ENCODE data around the gene PPDPF. TPM values are rescaled to one million over a fixed set of nuclear protein-coding genes. Genes with fewer than 3 reads are reported as not detected.

The PPDPF gene
- polyA plus RNA-seq, 1 donor from 2014 or later, result 198 TPM

DNA sequence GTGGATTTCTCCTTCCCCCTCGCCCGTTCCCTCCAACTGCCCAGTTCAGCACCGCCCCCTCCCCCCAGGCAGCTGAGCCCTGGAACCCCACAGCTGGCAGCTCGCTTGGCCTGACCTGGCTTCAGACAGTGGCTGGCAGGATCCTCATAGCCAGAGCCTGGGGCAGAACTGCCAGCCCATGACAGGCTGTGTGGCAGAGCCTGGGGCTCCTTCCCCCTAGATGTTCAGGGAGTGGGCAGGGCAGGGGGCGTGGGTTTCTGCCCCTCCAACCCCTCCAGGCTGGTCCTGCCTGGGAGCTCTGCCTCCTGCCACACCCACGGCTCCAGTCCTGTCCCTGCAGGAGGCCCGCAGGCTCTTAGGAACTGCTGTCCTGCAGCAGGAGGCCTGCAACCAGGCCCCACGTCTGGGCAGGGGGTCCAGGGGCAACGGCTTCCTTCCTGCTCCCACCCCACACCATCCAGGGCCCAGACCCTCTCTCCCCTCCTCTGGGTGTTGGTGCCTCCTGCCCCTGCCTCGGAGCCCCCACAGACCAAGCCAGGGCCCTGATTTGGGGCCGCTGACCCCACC, 38.5 kb upstream of the PPDPF start:
- H3K27me3 Mint-ChIP-seq, result peaks cover 29% of the 10 kb centered on the region
- H3K4me1 Mint-ChIP-seq, result peaks cover 0 to 2% (median 2%) of the 10 kb centered on the region in 3 donors
- no peaks in the 10 kb centered on the region for H3K36me3 Mint-ChIP-seq
- no peak overlapping the region for H3K27ac Mint-ChIP-seq
- H3K4me3 Mint-ChIP-seq, result no peak overlapping the region
- no peaks in the 10 kb centered on the region for H3K9me3 Mint-ChIP-seq

DNA sequence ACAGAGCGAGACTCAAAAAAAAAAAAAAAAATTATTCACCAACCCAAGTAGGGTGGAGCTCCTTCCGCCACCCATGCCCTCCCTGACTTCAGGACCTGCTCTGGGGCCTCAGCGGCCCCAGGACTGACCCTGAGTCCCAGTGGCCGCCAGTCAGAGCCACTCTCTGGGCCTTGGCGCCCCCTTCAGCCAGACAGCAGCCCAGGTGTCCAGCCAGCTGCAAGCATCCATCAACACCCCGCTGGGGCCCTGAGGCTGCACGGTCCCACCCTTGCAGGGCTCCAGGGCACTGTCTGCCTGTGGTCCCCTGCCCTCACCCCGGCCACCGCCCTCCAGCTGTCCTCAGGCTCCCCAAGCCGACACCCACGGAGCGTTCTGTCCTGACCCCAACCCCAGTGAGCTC, 36.7 kb upstream of the PPDPF start:
- H3K27ac Mint-ChIP-seq, result no peak overlapping the region
- peaks cover 24% of the 10 kb centered on the region for H3K27me3 Mint-ChIP-seq
- no peaks in the 10 kb centered on the region for H3K36me3 Mint-ChIP-seq
- no peak overlapping the region for H3K4me3 Mint-ChIP-seq
- peaks cover 0 to 2% (median 0%) of the 10 kb centered on the region in 3 donors for H3K4me1 Mint-ChIP-seq
- no peaks in the 10 kb centered on the region for H3K9me3 Mint-ChIP-seq

DNA sequence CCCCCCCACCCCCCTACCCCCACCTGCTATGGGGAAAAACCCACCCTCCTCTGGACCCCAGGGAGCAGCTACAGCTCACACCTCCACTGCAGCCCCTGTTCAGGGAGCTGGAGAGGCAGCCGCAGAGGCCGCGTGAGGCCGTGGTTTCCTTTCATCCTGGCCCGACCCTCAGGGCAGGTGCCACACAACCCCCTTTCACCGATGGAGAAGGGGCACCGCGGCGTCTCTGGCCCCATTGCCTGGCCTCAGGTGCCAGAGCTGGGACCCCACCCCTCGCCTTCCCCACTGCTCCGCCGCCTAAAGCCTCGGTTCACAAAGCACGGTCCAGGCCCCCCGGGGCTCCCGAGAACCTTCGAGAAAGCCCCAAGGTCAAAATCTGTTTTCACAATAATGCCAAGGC, 36.3 kb upstream of the PPDPF start:
- Mint-ChIP-seq H3K36me3 (no peaks in the 10 kb centered on the region), H3K4me3 (no peak overlapping the region), H3K4me1 (peaks cover 0 to 2% (median 0%) of the 10 kb centered on the region in 3 donors), H3K27ac (no peak overlapping the region), H3K9me3 (no peaks in the 10 kb centered on the region), H3K27me3 (peaks cover 25% of the 10 kb centered on the region)

- Mint-ChIP-seq H3K4me1 (peaks cover 0 to 2% (median 0%) of the 10 kb centered on the region in 3 donors), H3K27me3 (peaks cover 27% of the 10 kb centered on the region), H3K4me3 (no peak overlapping the region), H3K27ac (no peak overlapping the region), H3K9me3 (no peaks in the 10 kb centered on the region), H3K36me3 (no peaks in the 10 kb centered on the region)
Observed at GRCh38 chr20:63484651-63485403, 35.7 kb upstream of the PPDPF start.

- peaks cover 0 to 2% (median 0%) of the 10 kb centered on the region in 3 donors for H3K4me1 Mint-ChIP-seq
- H3K27ac Mint-ChIP-seq, result no peak overlapping the region
- H3K27me3 Mint-ChIP-seq, result peaks cover 28% of the 10 kb centered on the region
- no peaks in the 10 kb centered on the region for H3K36me3 Mint-ChIP-seq
- H3K4me3 Mint-ChIP-seq, result no peak overlapping the region
- H3K9me3 Mint-ChIP-seq, result no peaks in the 10 kb centered on the region
Observed at GRCh38 chr20:63486300-63486855, 34.2 kb upstream of the PPDPF start.

DNA sequence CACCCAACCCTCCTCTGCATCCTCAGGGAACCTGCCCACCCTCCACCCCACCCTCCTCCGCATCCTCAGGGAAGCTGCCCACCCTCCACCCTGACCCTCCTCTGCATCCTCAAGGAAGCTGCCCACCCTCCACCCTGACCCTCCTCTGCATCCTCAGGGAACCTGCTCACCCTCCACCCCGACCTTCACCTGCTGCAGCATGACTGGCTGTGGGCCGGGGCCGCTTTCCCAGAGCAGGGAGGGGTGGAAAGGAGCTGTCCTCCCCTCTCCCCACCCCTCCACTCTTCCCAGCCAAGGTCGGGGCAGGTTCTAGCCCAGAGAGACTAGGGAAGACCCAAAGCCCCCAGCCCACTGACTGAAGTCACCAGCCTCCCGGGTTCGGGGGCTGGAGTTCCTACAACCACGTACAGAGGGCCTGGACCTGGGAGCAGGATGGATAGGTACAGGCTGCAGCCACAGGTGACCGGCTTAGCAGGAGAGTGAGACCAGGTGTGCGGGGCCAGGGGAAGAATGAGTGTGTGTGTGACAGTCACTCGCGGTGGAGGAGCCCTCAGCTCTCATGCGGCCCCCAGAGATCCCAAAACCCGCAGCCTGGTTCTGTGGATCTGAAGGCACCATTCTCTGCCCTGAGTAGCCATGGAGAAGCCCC, 33.3 kb upstream of the PPDPF start:
- Mint-ChIP-seq H3K4me1 (peaks cover 0 to 2% (median 0%) of the 10 kb centered on the region in 3 donors), H3K9me3 (no peaks in the 10 kb centered on the region), H3K27me3 (peaks cover 25% of the 10 kb centered on the region), H3K4me3 (no peak overlapping the region), H3K36me3 (no peaks in the 10 kb centered on the region), H3K27ac (no peak overlapping the region)

- no peak overlapping the region for H3K4me3 Mint-ChIP-seq
- H3K27me3 Mint-ChIP-seq, result peaks cover 24% of the 10 kb centered on the region
Observed at GRCh38 chr20:63487781-63488241, 32.8 kb upstream of the PPDPF start.

DNA sequence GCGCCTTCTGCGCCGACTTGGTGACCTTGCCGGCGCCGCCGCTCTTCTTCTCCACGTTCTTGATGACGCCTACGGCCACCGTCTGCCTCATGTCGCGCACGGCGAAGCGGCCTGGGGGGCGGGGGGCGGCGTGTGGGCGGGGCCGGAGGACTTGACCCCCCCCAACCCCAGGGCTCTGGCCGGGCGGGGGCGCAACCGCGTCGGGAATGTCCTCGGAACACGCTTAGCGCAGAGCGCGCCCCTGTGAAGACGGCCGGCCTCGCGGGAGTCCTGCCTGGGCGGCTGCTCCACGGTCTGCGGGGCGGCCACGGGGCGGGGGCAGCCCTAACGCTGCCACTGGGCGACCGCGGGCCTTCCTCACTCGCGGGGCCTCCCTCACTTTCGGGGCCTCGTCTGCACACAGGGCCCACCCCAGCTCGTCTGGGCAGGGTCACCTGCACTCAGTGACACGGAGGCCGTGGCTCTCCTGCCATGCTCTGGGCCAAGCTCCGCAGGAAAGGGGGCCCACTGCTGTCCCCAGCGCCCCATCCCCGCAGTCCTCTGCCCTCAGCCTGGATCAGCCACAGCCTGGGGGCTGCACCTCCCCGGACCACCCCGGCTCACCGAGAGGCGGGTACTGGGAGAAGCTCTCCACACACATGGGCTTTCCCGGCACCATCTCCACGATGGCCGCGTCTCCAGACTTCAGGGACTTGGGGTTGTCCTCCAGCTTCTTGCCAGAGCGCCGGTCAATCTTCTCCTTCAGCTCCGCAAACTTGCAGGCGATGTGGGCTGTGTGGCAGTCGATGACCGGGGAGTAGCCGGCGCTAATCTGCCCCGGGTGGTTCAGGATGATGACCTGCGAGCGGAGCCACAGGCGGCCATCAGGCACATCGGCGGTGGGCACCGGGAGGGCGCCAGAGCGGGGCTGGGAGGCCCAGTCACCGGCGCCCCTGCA, 32.0 kb upstream of the PPDPF start:
- Mint-ChIP-seq H3K9me3 (no peaks in the 10 kb centered on the region), H3K4me1 (no peaks in the 10 kb centered on the region), H3K36me3 (no peaks in the 10 kb centered on the region), H3K27ac (no peak overlapping the region), H3K4me3 (no peak overlapping the region), H3K27me3 (peaks cover 22% of the 10 kb centered on the region)

More at GRCh38 chr20:63487781-63488241, 32.8 kb upstream of the PPDPF start:
- Mint-ChIP-seq H3K4me1 (no peaks in the 10 kb centered on the region), H3K9me3 (no peaks in the 10 kb centered on the region), H3K36me3 (no peaks in the 10 kb centered on the region), H3K27ac (no peak overlapping the region)

DNA sequence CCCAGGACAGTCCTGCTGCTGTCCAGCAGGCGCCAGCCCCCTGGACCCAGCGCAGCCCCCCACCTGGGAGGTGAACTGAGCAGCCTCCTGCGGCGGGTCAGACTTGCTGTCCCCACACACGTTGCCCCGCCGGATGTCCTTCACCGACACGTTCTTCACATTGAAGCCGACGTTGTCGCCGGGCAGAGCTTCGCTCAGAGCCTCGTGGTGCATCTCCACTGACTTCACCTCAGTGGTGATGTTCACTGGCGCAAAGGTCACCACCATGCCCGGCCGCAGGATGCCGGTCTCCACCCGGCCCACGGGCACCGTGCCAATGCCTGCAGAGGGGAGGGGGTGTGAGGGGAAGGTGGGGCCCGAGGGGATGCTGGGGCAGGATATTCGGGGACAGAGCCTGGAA, 30.1 kb upstream of the PPDPF start:
- Mint-ChIP-seq H3K27ac (no peak overlapping the region), H3K27me3 (peaks cover 21% of the 10 kb centered on the region), H3K36me3 (no peaks in the 10 kb centered on the region), H3K4me3 (no peak overlapping the region), H3K4me1 (no peaks in the 10 kb centered on the region), H3K9me3 (no peaks in the 10 kb centered on the region)

- Mint-ChIP-seq H3K9me3 (no peaks in the 10 kb centered on the region), H3K36me3 (no peaks in the 10 kb centered on the region), H3K27ac (no peak overlapping the region), H3K27me3 (peaks cover 19% of the 10 kb centered on the region), H3K4me1 (no peaks in the 10 kb centered on the region), H3K4me3 (no peak overlapping the region)
Observed at GRCh38 chr20:63491078-63491477, 29.5 kb upstream of the PPDPF start.

DNA sequence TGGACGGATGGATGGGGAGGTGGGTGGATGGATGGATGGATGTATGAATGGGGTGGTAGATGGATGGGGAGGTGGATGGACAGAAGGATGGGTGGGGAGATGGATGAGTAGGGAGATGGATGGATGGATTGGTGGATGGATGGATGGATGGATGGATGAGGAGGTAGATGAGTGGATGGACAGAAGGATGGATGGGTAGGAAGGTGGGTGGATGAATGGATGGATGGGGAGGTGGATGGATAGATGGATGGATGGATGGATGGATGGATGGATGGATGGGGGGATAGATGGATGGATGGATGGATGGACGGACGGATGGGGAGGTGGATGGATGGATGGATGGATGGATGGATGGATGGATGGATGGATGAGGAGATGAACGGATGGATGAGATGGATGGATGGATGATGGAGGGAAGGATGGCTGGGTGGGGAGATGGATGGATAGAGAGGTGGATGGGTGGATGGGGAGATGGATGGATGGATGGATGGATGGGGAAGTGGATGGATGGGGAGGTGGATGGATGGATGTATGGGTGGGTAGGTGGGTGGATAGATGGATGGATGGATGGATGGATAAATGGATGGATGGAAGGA, 28.8 kb upstream of the PPDPF start:
- no peaks in the 10 kb centered on the region for H3K9me3 Mint-ChIP-seq
- H3K27ac Mint-ChIP-seq, result no peak overlapping the region
- no peaks in the 10 kb centered on the region for H3K36me3 Mint-ChIP-seq
- no peaks in the 10 kb centered on the region for H3K4me1 Mint-ChIP-seq
- peaks cover 18% of the 10 kb centered on the region for H3K27me3 Mint-ChIP-seq
- H3K4me3 Mint-ChIP-seq, result no peak overlapping the region

DNA sequence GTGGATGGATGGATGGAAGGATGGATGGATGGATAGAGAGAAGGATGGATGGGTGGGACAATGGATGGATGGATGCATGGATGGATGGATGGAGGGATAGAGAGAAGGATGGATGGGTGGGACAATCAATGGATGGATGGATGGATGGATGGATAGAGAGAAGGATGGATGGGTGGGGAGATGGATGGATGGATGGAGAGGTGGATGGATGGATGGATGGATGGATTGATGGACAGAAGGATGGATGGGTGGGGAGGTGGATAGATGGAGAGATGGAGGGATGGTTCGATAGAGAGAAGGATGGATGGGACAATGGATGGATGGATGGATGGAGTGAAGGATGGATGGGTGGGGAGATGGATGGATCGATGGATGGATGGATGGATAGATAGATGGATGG, 28.0 kb upstream of the PPDPF start:
- Mint-ChIP-seq H3K4me1 (peaks cover 0 to 1% (median 0%) of the 10 kb centered on the region in 3 donors), H3K9me3 (no peaks in the 10 kb centered on the region), H3K27ac (no peak overlapping the region), H3K4me3 (peak overlapping the region in 1 of 4 donors; percentile 26), H3K27me3 (peaks cover 18% of the 10 kb centered on the region), H3K36me3 (no peaks in the 10 kb centered on the region)

- Mint-ChIP-seq H3K27me3 (peaks cover 23% of the 10 kb centered on the region), H3K4me3 (no peak overlapping the region), H3K4me1 (peaks cover 0 to 1% (median 0%) of the 10 kb centered on the region in 3 donors), H3K27ac (no peak overlapping the region), H3K36me3 (no peaks in the 10 kb centered on the region), H3K9me3 (no peaks in the 10 kb centered on the region)
Observed at GRCh38 chr20:63492982-63493381, 27.6 kb upstream of the PPDPF start.

DNA sequence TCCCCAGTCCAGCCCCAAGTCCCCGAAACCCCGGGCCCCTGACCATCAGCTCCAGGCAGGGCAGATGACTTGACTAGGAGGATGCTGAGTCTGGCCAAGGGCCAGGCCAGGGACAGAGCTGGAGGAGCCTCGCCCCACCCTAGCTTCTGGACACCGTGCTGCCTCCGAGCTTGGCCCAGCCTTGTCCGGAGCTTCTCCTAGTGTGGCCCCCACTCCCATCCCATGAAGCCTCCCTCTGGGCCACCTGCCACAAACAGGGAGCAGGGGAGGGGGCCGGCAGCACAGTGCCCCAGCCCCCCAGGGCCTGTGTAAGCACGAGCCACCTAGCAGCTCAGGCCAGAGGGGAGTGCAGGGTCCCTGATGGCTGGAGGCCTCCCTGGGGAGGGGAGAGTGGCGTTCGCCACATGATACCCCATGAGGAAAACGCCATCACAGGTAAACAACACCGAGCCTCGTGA, 27.0 kb upstream of the PPDPF start:
- Mint-ChIP-seq H3K27ac (no peak overlapping the region), H3K9me3 (no peaks in the 10 kb centered on the region), H3K4me1 (peaks cover 0 to 1% (median 0%) of the 10 kb centered on the region in 3 donors), H3K36me3 (no peaks in the 10 kb centered on the region), H3K27me3 (peaks cover 23% of the 10 kb centered on the region), H3K4me3 (no peak overlapping the region)

Data from IgD-negative memory B cell (primary cell).